Liver (tissue), 9 donors: ENCODE measurements around the gene FXYD4. TPM values are rescaled to one million over a fixed set of nuclear protein-coding genes. Genes with fewer than 3 reads are reported as not detected.

Experiments used
- DNase-seq: peaks from one replicate; pipeline ENCODE4 v3.0.0-alpha.2; 2017; ENCODE audit warnings: low spot score
- H3K27ac ChIP-seq, 2 donors: one replicate each; pipeline ENCODE4 v1.7.0; 2013; ENCODE audit warnings: inconsistent platforms in 2 of 2, low read length in 2 of 2, control low read depth in 1 of 2, low read depth in 1 of 2, mild to moderate bottlenecking in 1 of 2
- H3K27me3 ChIP-seq, 4 donors: one replicate each; pipeline versions ENCODE4 v1.6.1 to v1.7.0; 2013; ENCODE audit warnings: low read length in 3 of 4, inconsistent platforms in 1 of 4, mild to moderate bottlenecking in 1 of 4, moderate library complexity in 1 of 4; ENCODE audit not compliant: control insufficient read depth in 4 of 4, insufficient read depth in 4 of 4
- H3K36me3 ChIP-seq, 4 donors: one replicate each; pipeline versions ENCODE4 v1.6.1 to v1.7.0; 2013; ENCODE audit warnings: low read length in 3 of 4, mild to moderate bottlenecking in 3 of 4, low read depth in 1 of 4, moderate library complexity in 1 of 4; ENCODE audit not compliant: control insufficient read depth in 4 of 4, insufficient read depth in 3 of 4
- H3K4me1 ChIP-seq, 4 donors: one replicate each; pipeline versions ENCODE4 v1.6.1 to v1.7.0; 2013; ENCODE audit warnings: low read length in 3 of 4, mild to moderate bottlenecking in 3 of 4, moderate library complexity in 1 of 4; ENCODE audit not compliant: control insufficient read depth in 4 of 4, insufficient read depth in 4 of 4
- H3K4me3 ChIP-seq, 3 donors: one replicate each; pipeline versions ENCODE4 v1.6.1 to v1.7.0; 2013; ENCODE audit warnings: low read length in 3 of 3, control low read depth in 1 of 3, low read depth in 1 of 3, mild to moderate bottlenecking in 1 of 3
- H3K9ac ChIP-seq, 2 donors: one replicate each; pipeline ENCODE4 v1.7.0; 2013; ENCODE audit warnings: low read length in 2 of 2, mild to moderate bottlenecking in 2 of 2, moderate library complexity in 2 of 2, control low read depth in 1 of 2, low read depth in 1 of 2
- H3K9me3 ChIP-seq, 4 donors: one replicate each; pipeline versions ENCODE4 v1.6.1 to v1.7.0; 2013; ENCODE audit warnings: low read length in 3 of 4; ENCODE audit not compliant: control insufficient read depth in 4 of 4
- EGR1 ChIP-seq, 2 donors: IDR thresholded peaks; 2 replicates each; pipeline ENCODE4 v1.6.1; 2016 to 2018; ENCODE audit warnings: antibody characterized with exemption in 2 of 2, low read depth in 2 of 2
- FOXA1 ChIP-seq: IDR thresholded peaks from 2 replicates; pipeline ENCODE4 v1.6.1; 2016; ENCODE audit warnings: antibody characterized with exemption
- FOXA2 ChIP-seq: IDR thresholded peaks from 2 replicates; pipeline ENCODE4 v1.6.1; 2016; ENCODE audit warnings: antibody characterized with exemption
- GABPA ChIP-seq, 2 donors: IDR thresholded peaks in 1 of 2; conservative IDR thresholded peaks in 1 of 2; 2 replicates each; pipeline ENCODE4 v1.6.1; 2016; ENCODE audit warnings: antibody characterized with exemption in 2 of 2, mild to moderate bottlenecking in 1 of 2, moderate library complexity in 1 of 2
- HNF4A ChIP-seq, 2 donors: conservative IDR thresholded peaks; 2 replicates each; pipeline ENCODE4 v1.6.1; 2016; ENCODE audit warnings: antibody characterized with exemption in 2 of 2, mild to moderate bottlenecking in 2 of 2
- HNF4G ChIP-seq: IDR thresholded peaks from 2 replicates; pipeline ENCODE4 v1.6.1; 2016; ENCODE audit warnings: antibody characterized with exemption
- JUND ChIP-seq, 2 donors: IDR thresholded peaks; 2 replicates each; pipeline ENCODE4 v1.6.1; 2016; ENCODE audit warnings: antibody characterized with exemption in 2 of 2
- NR2F2 ChIP-seq: IDR thresholded peaks from 2 replicates; pipeline ENCODE4 v1.6.1; 2016; ENCODE audit warnings: antibody characterized with exemption
- RAD21 ChIP-seq, 2 donors: IDR thresholded peaks; 2 replicates each; pipeline ENCODE4 v1.6.1; 2016; ENCODE audit warnings: antibody characterized with exemption in 2 of 2, mild to moderate bottlenecking in 2 of 2
- RXRA ChIP-seq, 2 donors: IDR thresholded peaks; 2 replicates each; pipeline ENCODE4 v1.6.1; 2017 to 2018; ENCODE audit warnings: antibody characterized with exemption in 2 of 2, mild to moderate bottlenecking in 1 of 2
- SP1 ChIP-seq: IDR thresholded peaks from 2 replicates; pipeline ENCODE4 v1.6.1; 2018; ENCODE audit warnings: antibody characterized with exemption, mild to moderate bottlenecking
- TAF1 ChIP-seq: conservative IDR thresholded peaks from 2 replicates; pipeline ENCODE4 v1.6.1; 2016; ENCODE audit warnings: antibody characterized with exemption, mild to moderate bottlenecking
- YY1 ChIP-seq: IDR thresholded peaks from 2 replicates; pipeline ENCODE4 v1.6.1; 2016; ENCODE audit warnings: antibody characterized with exemption, mild to moderate bottlenecking
- WGBS: extraction: QIAGEN DNeasy Blood & Tissue Kit; methylation state at CpG from one replicate; pipeline ENCODE4 v1.1.7; 2013; 5-methylcytosine and 5-hydroxymethylcytosine counted together
- polyA plus RNA-seq, 2 donors: library from polyadenylated mRNA; stranded (reverse) in 1 of 2; unstranded in 1 of 2; fragments of 200-250 nt in 1 of 2; fragments of >200 nt in 1 of 2; fragmentation: Nextera tagmentation in 1 of 2; extraction: Ambion mirVana in 1 of 2; gene quantifications; one replicate each; pipeline versions ENCODE4 v1.2.1 to v1.2.3, GENCODE V29; 2013 to 2015
- total RNA-seq, 2 donors: library from RNA; depleted of rRNA; stranded (reverse); fragments of >200 nt; gene quantifications; one replicate each; pipeline ENCODE4 v1.2.3, GENCODE V29; 2014
- TF ChIP-seq, protein P1 (sequence below): IDR thresholded peaks from 2 replicates; pipeline ENCODE4 v1.6.1; 2016; ENCODE audit warnings: antibody characterized with exemption
- TF ChIP-seq, protein P2 (sequence below): IDR thresholded peaks from 2 replicates; pipeline ENCODE4 v1.6.1; 2016; ENCODE audit warnings: antibody characterized with exemption
- TF ChIP-seq, protein P3 (sequence below): IDR thresholded peaks from 2 replicates; pipeline ENCODE4 v1.6.1; 2016; ENCODE audit warnings: antibody characterized with exemption
- TF ChIP-seq, protein P4 (sequence below): IDR thresholded peaks from 2 replicates; pipeline ENCODE4 v1.6.1; 2016; ENCODE audit warnings: antibody characterized with exemption, mild to moderate bottlenecking
- TF ChIP-seq, protein P5 (sequence below): fragments of 150-350 bp; IDR thresholded peaks from 2 replicates; pipeline ENCODE4 v1.5.1; 2017; ENCODE audit warnings: improper control_type of control experiment, low read depth, low read length; ENCODE audit not compliant: missing input control
- donor health status: healthy.
- donor health status: healthy.
- donor health status: healthy.
- donor health status: healthy.
- donor health status: healthy.

Gene FXYD4
- total and polyA plus RNA-seq, 4 donors: not detected

DNA sequence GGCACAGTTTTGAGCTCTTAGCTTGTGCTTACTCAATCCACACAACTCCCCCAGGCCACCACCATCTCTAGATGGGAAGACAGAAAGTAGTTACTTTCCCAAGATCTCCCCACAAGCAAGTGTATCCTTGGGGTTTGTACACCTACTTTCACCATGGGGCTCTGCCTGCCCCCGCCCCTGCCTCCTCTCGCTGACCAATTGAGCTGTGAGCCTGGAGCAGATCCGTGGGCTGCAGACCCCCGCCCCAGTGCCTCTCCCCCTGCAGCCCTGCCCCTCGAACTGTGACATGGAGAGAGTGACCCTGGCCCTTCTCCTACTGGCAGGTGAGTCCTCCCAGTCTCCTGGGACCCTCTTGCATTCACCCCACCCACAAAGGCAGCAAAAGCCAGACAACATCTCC lies 2.0 kb downstream of the FXYD4 start:
- no peak overlapping the region for H3K27ac ChIP-seq
- H3K9ac ChIP-seq: no peak overlapping the region
- H3K36me3 ChIP-seq: no peaks in the 10 kb centered on the region
- WGBS: 85% methylated on average over 5 of the region's 5 CpGs
- H3K27me3 ChIP-seq: no peaks in the 10 kb centered on the region
- H3K4me1 ChIP-seq: no peaks in the 10 kb centered on the region
- no peaks in the 10 kb centered on the region for H3K9me3 ChIP-seq
- DNase-seq: no peak
- no peak for TF ChIP-seq HNF4A (conservative IDR thresholded peaks at IDR 0.05)
- TF ChIP-seq, protein P1, sequence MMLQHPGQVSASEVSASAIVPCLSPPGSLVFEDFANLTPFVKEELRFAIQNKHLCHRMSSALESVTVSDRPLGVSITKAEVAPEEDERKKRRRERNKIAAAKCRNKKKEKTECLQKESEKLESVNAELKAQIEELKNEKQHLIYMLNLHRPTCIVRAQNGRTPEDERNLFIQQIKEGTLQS: no peak
- no peak for TF ChIP-seq FOXA2
- no peak for TF ChIP-seq EGR1 (IDR thresholded peaks at IDR 0.05; ENCODE audit: low read depth in 2 of 2)
- TF ChIP-seq NR2F2: no peak
- TF ChIP-seq GABPA (IDR thresholded peaks at IDR 0.05 in 1 of 2, conservative IDR thresholded peaks at IDR 0.05 in 1 of 2): no peak
- TF ChIP-seq, protein P2, sequence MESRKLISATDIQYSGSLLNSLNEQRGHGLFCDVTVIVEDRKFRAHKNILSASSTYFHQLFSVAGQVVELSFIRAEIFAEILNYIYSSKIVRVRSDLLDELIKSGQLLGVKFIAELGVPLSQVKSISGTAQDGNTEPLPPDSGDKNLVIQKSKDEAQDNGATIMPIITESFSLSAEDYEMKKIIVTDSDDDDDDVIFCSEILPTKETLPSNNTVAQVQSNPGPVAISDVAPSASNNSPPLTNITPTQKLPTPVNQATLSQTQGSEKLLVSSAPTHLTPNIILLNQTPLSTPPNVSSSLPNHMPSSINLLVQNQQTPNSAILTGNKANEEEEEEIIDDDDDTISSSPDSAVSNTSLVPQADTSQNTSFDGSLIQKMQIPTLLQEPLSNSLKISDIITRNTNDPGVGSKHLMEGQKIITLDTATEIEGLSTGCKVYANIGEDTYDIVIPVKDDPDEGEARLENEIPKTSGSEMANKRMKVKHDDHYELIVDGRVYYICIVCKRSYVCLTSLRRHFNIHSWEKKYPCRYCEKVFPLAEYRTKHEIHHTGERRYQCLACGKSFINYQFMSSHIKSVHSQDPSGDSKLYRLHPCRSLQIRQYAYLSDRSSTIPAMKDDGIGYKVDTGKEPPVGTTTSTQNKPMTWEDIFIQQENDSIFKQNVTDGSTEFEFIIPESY: no peak
- TF ChIP-seq, protein P3, sequence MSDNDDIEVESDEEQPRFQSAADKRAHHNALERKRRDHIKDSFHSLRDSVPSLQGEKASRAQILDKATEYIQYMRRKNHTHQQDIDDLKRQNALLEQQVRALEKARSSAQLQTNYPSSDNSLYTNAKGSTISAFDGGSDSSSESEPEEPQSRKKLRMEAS: no peak
- no peak for TF ChIP-seq FOXA1
- TF ChIP-seq JUND (IDR thresholded peaks at IDR 0.05): no peak
- TF ChIP-seq SP1: no peak
- no peak for TF ChIP-seq YY1
- TF ChIP-seq HNF4G: no peak
- TF ChIP-seq, protein P4, sequence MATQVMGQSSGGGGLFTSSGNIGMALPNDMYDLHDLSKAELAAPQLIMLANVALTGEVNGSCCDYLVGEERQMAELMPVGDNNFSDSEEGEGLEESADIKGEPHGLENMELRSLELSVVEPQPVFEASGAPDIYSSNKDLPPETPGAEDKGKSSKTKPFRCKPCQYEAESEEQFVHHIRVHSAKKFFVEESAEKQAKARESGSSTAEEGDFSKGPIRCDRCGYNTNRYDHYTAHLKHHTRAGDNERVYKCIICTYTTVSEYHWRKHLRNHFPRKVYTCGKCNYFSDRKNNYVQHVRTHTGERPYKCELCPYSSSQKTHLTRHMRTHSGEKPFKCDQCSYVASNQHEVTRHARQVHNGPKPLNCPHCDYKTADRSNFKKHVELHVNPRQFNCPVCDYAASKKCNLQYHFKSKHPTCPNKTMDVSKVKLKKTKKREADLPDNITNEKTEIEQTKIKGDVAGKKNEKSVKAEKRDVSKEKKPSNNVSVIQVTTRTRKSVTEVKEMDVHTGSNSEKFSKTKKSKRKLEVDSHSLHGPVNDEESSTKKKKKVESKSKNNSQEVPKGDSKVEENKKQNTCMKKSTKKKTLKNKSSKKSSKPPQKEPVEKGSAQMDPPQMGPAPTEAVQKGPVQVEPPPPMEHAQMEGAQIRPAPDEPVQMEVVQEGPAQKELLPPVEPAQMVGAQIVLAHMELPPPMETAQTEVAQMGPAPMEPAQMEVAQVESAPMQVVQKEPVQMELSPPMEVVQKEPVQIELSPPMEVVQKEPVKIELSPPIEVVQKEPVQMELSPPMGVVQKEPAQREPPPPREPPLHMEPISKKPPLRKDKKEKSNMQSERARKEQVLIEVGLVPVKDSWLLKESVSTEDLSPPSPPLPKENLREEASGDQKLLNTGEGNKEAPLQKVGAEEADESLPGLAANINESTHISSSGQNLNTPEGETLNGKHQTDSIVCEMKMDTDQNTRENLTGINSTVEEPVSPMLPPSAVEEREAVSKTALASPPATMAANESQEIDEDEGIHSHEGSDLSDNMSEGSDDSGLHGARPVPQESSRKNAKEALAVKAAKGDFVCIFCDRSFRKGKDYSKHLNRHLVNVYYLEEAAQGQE: no peak
- no peak for TF ChIP-seq RXRA (IDR thresholded peaks at IDR 0.05)
- TF ChIP-seq TAF1: no peak
- TF ChIP-seq RAD21 (IDR thresholded peaks at IDR 0.05): no peak
- no peak overlapping the region for H3K4me3 ChIP-seq

DNA sequence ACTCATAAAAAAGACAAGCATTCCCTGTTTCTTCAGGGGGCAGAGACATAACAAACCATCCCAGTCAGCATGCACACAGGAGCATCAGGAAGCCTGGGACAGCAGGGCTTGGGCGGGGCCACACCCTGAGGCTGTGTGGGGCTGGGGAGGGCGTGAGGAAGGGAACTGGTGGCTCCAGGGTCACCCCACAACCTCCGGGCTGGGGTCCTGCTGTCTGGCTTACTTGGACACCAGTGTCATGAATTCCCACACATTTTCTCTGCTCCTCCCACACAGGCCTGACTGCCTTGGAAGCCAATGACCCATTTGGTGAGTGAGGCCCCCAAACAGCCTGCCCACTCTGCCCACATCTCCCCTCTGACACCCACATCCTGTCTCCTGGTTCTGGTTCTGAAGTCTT lies 2.8 kb downstream of the FXYD4 start:
- DNase-seq: no peak
- H3K27ac ChIP-seq: no peak overlapping the region
- 86% methylated on average over 3 of the region's 3 CpGs for WGBS
- no peak overlapping the region for H3K9ac ChIP-seq
- H3K4me1 ChIP-seq: no peaks in the 10 kb centered on the region
- H3K27me3 ChIP-seq: no peaks in the 10 kb centered on the region
- H3K36me3 ChIP-seq: no peaks in the 10 kb centered on the region
- TF ChIP-seq, protein P3: no peak
- TF ChIP-seq NR2F2: no peak
- no peak for TF ChIP-seq SP1
- no peak for TF ChIP-seq HNF4G
- TF ChIP-seq, protein P2: no peak
- TF ChIP-seq, protein P5, sequence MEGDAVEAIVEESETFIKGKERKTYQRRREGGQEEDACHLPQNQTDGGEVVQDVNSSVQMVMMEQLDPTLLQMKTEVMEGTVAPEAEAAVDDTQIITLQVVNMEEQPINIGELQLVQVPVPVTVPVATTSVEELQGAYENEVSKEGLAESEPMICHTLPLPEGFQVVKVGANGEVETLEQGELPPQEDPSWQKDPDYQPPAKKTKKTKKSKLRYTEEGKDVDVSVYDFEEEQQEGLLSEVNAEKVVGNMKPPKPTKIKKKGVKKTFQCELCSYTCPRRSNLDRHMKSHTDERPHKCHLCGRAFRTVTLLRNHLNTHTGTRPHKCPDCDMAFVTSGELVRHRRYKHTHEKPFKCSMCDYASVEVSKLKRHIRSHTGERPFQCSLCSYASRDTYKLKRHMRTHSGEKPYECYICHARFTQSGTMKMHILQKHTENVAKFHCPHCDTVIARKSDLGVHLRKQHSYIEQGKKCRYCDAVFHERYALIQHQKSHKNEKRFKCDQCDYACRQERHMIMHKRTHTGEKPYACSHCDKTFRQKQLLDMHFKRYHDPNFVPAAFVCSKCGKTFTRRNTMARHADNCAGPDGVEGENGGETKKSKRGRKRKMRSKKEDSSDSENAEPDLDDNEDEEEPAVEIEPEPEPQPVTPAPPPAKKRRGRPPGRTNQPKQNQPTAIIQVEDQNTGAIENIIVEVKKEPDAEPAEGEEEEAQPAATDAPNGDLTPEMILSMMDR: no peak
- TF ChIP-seq JUND (IDR thresholded peaks at IDR 0.05): no peak
- TF ChIP-seq YY1: no peak
- TF ChIP-seq RXRA (IDR thresholded peaks at IDR 0.05): no peak
- TF ChIP-seq EGR1 (IDR thresholded peaks at IDR 0.05; ENCODE audit: low read depth in 2 of 2): no peak
- TF ChIP-seq, protein P4: no peak
- no peak for TF ChIP-seq TAF1
- no peak for TF ChIP-seq RAD21 (IDR thresholded peaks at IDR 0.05)
- no peaks in the 10 kb centered on the region for H3K9me3 ChIP-seq
- H3K4me3 ChIP-seq: no peak overlapping the region
